ENCODE measurements around the gene CCT2.

GRCh38 chr12:69580074-69580473 lies 5.2 kb upstream of the CCT2 start:
- TF ChIP-seq CTCF (IDR thresholded peaks at IDR 0.05; ENCODE audit: poor library complexity) (no peak), EZH2phosphoT487 (IDR thresholded peaks at IDR 0.05; ENCODE audit: low read depth, severe bottlenecking, unreplicated experiment) (no peak)
